ENCODE results near the gene IL31. TPM values are rescaled to one million over a fixed set of nuclear protein-coding genes. Genes with fewer than 3 reads are reported as not detected.
A peak's percentile ranks its signal among the peaks of the same experiment; 100 is the strongest.
"Not testable (repeated sequence)": the region's sequence is repeated elsewhere in the genome, so short reads cannot be mapped to it uniquely, and the experiment has no call there.

Gene IL31
- total RNA-seq, 1 donor from 2014 or later = not detected

DNA sequence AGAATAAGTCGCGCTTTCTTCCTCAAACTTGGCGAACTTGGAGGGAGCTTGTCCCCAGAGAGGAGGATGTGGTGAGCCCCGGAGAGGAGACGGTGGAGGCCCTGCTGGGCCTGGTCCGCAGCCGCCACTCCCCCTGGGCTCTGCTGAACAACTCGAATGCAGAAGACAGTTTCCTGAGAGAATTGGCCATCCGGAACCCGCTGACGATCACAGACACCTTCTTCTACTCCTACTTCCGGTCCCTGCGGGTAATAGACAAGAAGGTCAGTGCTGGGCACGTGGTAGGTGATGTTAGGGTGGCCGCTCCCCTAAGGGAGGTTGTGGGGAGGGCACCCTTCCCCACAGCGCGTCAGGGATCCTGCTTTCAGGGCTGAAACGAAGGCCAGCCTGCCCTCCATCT lies 10.5 kb upstream of the IL31 start:
- no peaks in the 10 kb centered on the region for H3K9me3 ChIP-seq
- peaks cover 12% of the 10 kb centered on the region for H3K27me3 ChIP-seq (ENCODE audit: low read depth)
- H3K27ac ChIP-seq = no peak overlapping the region
- DNase-seq (no peak), ATAC-seq (no peak)
- TF ChIP-seq, protein P1, sequence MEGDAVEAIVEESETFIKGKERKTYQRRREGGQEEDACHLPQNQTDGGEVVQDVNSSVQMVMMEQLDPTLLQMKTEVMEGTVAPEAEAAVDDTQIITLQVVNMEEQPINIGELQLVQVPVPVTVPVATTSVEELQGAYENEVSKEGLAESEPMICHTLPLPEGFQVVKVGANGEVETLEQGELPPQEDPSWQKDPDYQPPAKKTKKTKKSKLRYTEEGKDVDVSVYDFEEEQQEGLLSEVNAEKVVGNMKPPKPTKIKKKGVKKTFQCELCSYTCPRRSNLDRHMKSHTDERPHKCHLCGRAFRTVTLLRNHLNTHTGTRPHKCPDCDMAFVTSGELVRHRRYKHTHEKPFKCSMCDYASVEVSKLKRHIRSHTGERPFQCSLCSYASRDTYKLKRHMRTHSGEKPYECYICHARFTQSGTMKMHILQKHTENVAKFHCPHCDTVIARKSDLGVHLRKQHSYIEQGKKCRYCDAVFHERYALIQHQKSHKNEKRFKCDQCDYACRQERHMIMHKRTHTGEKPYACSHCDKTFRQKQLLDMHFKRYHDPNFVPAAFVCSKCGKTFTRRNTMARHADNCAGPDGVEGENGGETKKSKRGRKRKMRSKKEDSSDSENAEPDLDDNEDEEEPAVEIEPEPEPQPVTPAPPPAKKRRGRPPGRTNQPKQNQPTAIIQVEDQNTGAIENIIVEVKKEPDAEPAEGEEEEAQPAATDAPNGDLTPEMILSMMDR (IDR thresholded peaks at IDR 0.05) = no peak
- no peaks in the 10 kb centered on the region for H3K36me3 ChIP-seq
- intact Hi-C loops (cut with DNase I) = no loop called here
- H3K4me3 ChIP-seq = no peak overlapping the region
- peaks cover 11% of the 10 kb centered on the region for H3K4me1 ChIP-seq

- H3K4me3 ChIP-seq = peak overlapping the region; percentile 60
Observed at GRCh38 chr12:122183588-122183940, 9.5 kb upstream of the IL31 start.

GRCh38 chr12:122182887-122183587 lies 9.0 kb upstream of the IL31 start, which contains the start of gene LRRC43:
Gene LRRC43, plus strand, starts transcription at chr12:122183123. Its CDS starts 22 bp downstream, at chr12:122183145.
- Histone ChIP-seq H3K4me3 (peak within 1 kb of the TSS; percentile 60), H3K27ac (no peak within 1 kb of the TSS), H3K36me3 (no peaks in the 10 kb centered on the region), H3K27me3 (ENCODE audit: low read depth) (peaks cover 12% of the 10 kb centered on the region), H3K9me3 (no peaks in the 10 kb centered on the region), H3K4me1 (peaks cover 11% of the 10 kb centered on the region)
- TF ChIP-seq, protein P1 (IDR thresholded peaks at IDR 0.05) = no peak
- ATAC-seq = peak; percentile 82 to 86
- intact Hi-C loops (cut with DNase I) = no loop called here
- DNase-seq = peak; percentile 67

More at GRCh38 chr12:122183588-122183940, 9.5 kb upstream of the IL31 start:
- Histone ChIP-seq H3K27me3 (ENCODE audit: low read depth) (peaks cover 12% of the 10 kb centered on the region), H3K36me3 (no peaks in the 10 kb centered on the region), H3K9me3 (no peaks in the 10 kb centered on the region), H3K4me1 (peaks cover 11% of the 10 kb centered on the region), H3K27ac (no peak overlapping the region)
- intact Hi-C loops (cut with DNase I) = no loop called here
- ATAC-seq (peak; percentile 21 to 27), DNase-seq (no peak)
- TF ChIP-seq, protein P1 (IDR thresholded peaks at IDR 0.05) = no peak

DNA sequence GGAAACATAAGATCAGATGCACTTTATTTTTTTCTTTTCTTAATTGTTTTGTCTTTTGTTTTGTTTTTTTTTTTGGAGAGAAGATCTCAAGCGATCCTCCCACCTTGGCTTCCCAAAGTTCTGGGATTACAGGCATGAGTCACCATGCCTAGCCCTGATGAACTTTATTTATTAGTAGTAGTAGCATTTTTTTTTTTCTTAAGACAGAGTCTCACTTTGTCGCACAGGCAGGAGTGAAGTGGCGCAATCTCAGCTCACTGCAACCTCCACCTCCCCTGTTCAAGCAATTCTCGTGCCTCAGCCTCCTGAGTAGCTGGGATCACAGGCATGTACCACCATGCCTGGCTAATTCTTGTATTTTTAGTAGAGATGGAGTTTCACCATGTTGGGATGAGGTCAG lies 2.5 kb upstream of the IL31 start:
- H3K4me1 ChIP-seq; H3K27ac ChIP-seq; ATAC-seq; H3K9me3 ChIP-seq; H3K27me3 ChIP-seq (ENCODE audit: low read depth); intact Hi-C loops (cut with DNase I); H3K4me3 ChIP-seq; H3K36me3 ChIP-seq; DNase-seq: not testable (repeated sequence)

GRCh38 chr12:122172262-122172939 lies 1.6 kb downstream of the IL31 start:
- no peak for ATAC-seq
- TF ChIP-seq, protein P1 (IDR thresholded peaks at IDR 0.05) = no peak
- no peaks in the 10 kb centered on the region for H3K27me3 ChIP-seq (ENCODE audit: low read depth)
- intact Hi-C loops (cut with DNase I) = no loop called here
- H3K27ac ChIP-seq = no peak overlapping the region
- H3K9me3 ChIP-seq = no peaks in the 10 kb centered on the region
- H3K36me3 ChIP-seq = no peaks in the 10 kb centered on the region
- no peaks in the 10 kb centered on the region for H3K4me1 ChIP-seq
- H3K4me3 ChIP-seq = no peak overlapping the region
- DNase-seq = no peak

GRCh38 chr12:122171399-122171798 lies 2.6 kb downstream of the IL31 start:
- TF ChIP-seq, protein P1 (IDR thresholded peaks at IDR 0.05) = no peak
- Histone ChIP-seq H3K36me3 (no peaks in the 10 kb centered on the region), H3K27me3 (ENCODE audit: low read depth) (no peaks in the 10 kb centered on the region), H3K4me3 (no peak overlapping the region), H3K27ac (no peak overlapping the region), H3K9me3 (no peaks in the 10 kb centered on the region), H3K4me1 (no peaks in the 10 kb centered on the region)
- DNase-seq = no peak
- intact Hi-C loops (cut with DNase I) = no loop called here
- ATAC-seq = no peak
